Fibroblast of pulmonary artery (primary cell): ENCODE measurements around the gene PDE7B.

ENCODE experiments used
- DNase-seq: peaks from one replicate; pipeline ENCODE4 v3.0.0-alpha.2; 2010; ENCODE audit warnings: low read depth
- H3K4me3 ChIP-seq: replicated peaks from 2 replicates; pipeline ENCODE4 v1.5.1; 2011; ENCODE audit warnings: low read depth, mild to moderate bottlenecking, control low read depth, low read length, moderate library complexity
- CTCF ChIP-seq: IDR thresholded peaks from 2 replicates; pipeline ENCODE4 v1.5.1; 2011; ENCODE audit warnings: mild to moderate bottlenecking, control low read depth, low read length, inconsistent platforms; ENCODE audit errors: missing control alignments

The PDE7B gene

DNA sequence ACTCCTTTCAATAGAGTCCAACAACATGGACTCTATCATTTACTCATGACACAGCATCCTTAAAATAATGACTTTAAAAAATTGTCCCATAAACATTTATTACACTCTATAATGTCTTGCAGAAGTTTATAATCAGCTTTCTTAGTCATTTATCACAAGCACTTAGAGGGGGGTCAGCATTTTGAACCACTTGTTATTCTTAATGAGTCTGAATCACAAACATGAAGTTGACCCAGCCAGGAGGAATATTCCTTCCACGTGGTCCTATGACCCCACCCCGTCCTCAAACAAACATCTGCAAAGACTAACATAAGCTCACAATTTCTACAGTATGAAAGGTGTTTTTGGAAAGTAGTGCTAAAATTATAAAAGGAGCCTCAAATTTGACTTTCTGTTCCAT lies 307.5 kb downstream of the PDE7B start:
- TF ChIP-seq CTCF, result no peak

DNA sequence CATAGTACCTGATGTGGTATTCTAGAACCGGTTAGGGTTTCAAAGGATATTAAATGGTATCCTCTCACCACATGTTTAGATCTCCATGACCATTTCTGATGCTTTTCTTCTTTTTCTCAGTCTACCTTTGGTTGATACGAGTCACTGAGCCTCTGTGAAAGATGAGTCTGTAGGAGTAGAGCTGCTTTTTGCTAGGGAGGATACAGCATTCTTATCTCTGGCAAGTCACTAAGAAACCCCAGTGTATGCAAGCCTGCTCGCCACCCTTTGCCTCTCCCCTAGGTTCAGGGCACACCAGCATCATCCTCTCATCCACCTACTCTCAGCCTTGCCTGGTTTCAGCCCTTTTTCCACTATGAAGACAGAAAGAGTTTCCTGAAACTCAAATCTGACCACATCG lies 308.7 kb downstream of the PDE7B start:
- no peak overlapping the region for H3K4me3 ChIP-seq
- TF ChIP-seq CTCF, result no peak
- no peak for DNase-seq

More for the DNA sequence above, 307.5 kb downstream of the PDE7B start:
- DNase-seq, result no peak
- no peak overlapping the region for H3K4me3 ChIP-seq

GRCh38 chr6:136161950-136162349 lies 310.4 kb downstream of the PDE7B start:
- H3K4me3 ChIP-seq, result no peak overlapping the region
- TF ChIP-seq CTCF, result no peak
- no peak for DNase-seq

- no peak for TF ChIP-seq CTCF
- H3K4me3 ChIP-seq, result no peak overlapping the region
- no peak for DNase-seq
These were observed 311.8 kb downstream of the PDE7B start for GRCh38 chr6:136163260-136163659.

DNA sequence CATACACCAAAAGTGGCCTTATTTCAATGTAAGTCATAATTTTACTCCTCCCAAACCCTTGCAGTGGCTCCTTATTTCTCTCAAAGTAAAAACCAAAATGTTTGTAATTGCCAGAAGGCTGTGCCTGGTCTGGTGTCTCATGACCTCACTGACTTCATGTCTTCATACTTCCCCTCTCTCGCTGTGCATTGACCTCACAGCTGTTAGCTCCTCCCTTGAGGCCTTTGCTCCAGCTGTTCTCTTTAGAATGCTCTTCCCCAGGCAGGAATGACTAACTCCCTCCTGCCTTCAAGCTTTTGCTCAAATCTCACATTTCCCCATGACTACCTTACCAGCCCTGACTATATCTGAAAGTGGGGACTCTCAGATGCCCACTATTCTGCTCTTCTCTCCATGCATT lies 315.3 kb downstream of the PDE7B start:
- DNase-seq, result no peak
- no peak overlapping the region for H3K4me3 ChIP-seq
- no peak for TF ChIP-seq CTCF

DNA sequence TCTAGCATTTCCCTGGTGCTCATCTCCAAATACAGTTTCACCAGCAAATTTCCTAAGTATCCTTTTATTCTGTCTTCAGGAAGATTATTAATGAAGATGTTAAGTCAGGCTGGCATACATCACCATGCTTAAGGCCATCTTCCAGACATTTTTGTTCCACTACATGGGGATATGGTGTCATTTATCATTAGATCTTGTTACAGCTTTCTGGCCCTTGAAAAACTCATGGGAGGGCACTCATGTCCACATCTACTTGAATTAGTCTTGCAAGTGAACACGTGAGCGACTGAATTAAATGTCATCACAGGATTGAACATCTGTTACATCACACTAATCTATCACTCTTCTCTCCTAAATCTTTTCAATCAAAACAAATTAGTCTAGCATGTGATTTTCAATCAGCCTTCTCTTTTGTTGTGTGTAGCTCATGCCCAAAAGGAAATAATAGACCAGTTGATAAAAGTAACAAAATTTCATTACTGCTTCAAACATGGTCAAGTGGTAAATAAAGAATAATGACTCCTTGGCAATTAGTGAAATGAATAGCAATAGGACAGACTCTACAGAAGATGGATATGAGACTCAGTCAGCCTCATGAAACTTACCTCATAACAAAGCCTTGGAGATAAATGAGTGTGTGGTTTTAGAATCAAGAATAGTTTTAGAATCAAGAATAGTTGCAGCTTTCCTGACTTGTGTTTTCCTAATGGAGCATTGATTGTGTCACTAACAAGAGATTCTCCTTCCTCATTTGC lies 318.1 kb downstream of the PDE7B start:
- no peak for DNase-seq
- TF ChIP-seq CTCF, result no peak
- no peak overlapping the region for H3K4me3 ChIP-seq

DNA sequence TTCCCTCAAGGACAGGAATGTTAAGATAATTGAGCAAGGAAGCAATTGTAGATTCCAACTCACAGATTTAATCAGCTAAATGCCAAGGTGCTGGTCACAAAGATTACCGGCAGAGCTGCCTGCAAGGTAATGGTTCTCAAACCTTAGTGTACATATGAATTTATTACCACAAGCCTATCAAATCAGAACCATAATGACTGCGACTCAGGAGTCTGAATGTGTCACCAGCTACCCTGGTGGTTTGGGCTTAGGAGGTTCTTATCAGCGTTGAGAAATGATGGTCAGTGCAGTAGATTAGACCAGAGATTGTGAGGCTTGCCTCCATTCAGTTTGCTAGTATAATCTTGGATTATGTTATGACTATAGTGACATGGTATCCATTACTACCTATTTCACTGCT lies 319.7 kb downstream of the PDE7B start:
- no peak for DNase-seq
- H3K4me3 ChIP-seq, result no peak overlapping the region
- TF ChIP-seq CTCF, result no peak
